ENCODE data around the gene POLR1B.
"Not testable (repeated sequence)": the region's sequence is repeated elsewhere in the genome, so short reads cannot be mapped to it uniquely, and the experiment has no call there.

The POLR1B gene

GRCh38 chr2:112541315-112542122 lies 746 bp upstream of the POLR1B start:
- peak; percentile 64 for DNase-seq

GRCh38 chr2:112542984-112543661 lies 858 bp downstream of the POLR1B start:
- peak; percentile 3 for DNase-seq

- DNase-seq: peak; percentile 14
Observed at GRCh38 chr2:112547333-112547732, 5.1 kb downstream of the POLR1B start.

GRCh38 chr2:112548980-112549379 lies 6.7 kb downstream of the POLR1B start:
- no peak for DNase-seq

GRCh38 chr2:112566104-112566503 lies 23.8 kb downstream of the POLR1B start:
- DNase-seq: no peak

- DNase-seq: not testable (repeated sequence)
Observed at GRCh38 chr2:112566508-112566907, 24.2 kb downstream of the POLR1B start.

- DNase-seq: no peak
Observed at GRCh38 chr2:112572005-112572404, 29.7 kb downstream of the POLR1B start.

- peak; percentile 48 for DNase-seq
Observed at GRCh38 chr2:112577756-112578155, 35.5 kb downstream of the POLR1B start.

GRCh38 chr2:112579241-112579640 lies 37.0 kb downstream of the POLR1B start:
- DNase-seq: peak; percentile 91

- no peak for DNase-seq
Observed at GRCh38 chr2:112580084-112580483, 37.8 kb downstream of the POLR1B start.

GRCh38 chr2:112582314-112582746 lies 40.1 kb downstream of the POLR1B start:
- DNase-seq: peak; percentile 66

- DNase-seq: no peak
Observed at GRCh38 chr2:112583497-112584133, 41.4 kb downstream of the POLR1B start.

- peak; percentile 97 for DNase-seq
Observed at GRCh38 chr2:112584134-112584890, 42.0 kb downstream of the POLR1B start, which contains the start of gene CHCHD5. CHCHD5 (plus strand) TSS chr2:112584609; CDS start chr2:112584648, 39 bp downstream.

GRCh38 chr2:112584891-112585250 lies 42.6 kb downstream of the POLR1B start:
- DNase-seq: no peak

- DNase-seq: no peak
Observed at GRCh38 chr2:112585400-112585799, 43.1 kb downstream of the POLR1B start.

GRCh38 chr2:112585873-112586464 lies 43.7 kb downstream of the POLR1B start:
- DNase-seq: no peak

GRCh38 chr2:112588611-112589045 lies 46.4 kb downstream of the POLR1B start:
- no peak for DNase-seq

GRCh38 chr2:112591413-112591812 lies 49.1 kb downstream of the POLR1B start:
- DNase-seq: no peak

- no peak for DNase-seq
Observed at GRCh38 chr2:112593736-112594135, 51.5 kb downstream of the POLR1B start.

- no peak for DNase-seq
Observed at GRCh38 chr2:112597537-112598322, 55.5 kb downstream of the POLR1B start.

GRCh38 chr2:112600634-112601033 lies 58.4 kb downstream of the POLR1B start:
- no peak for DNase-seq

GRCh38 chr2:112601754-112602153 lies 59.5 kb downstream of the POLR1B start:
- DNase-seq: no peak
